Smooth muscle cell (in vitro differentiated cells): Measurements from ENCODE around the gene GATA2. TPM values are rescaled to one million over a fixed set of nuclear protein-coding genes. Genes with fewer than 3 reads are reported as not detected.

ENCODE experiments used
- DNase-seq: peaks from one replicate; lab custom pipeline; 2025; ENCODE audit not compliant: unreplicated experiment; lab: John Stamatoyannopoulos, UW
- H2AFZ ChIP-seq: fragments of 200-600 bp; sonication (generic); 2 replicates; pipeline ENCODE4 v1.6.0; 2016; ENCODE audit warnings: antibody characterized with exemption, low read depth, mild to moderate bottlenecking
- H3F3A ChIP-seq: fragments of 200-600 bp; sonication (generic); 2 replicates; pipeline ENCODE4 v1.6.0; 2017; ENCODE audit warnings: antibody characterized with exemption, low read depth
- H3K27ac ChIP-seq: fragments of 200-600 bp; sonication (generic); 2 replicates; pipeline ENCODE4 v1.5.1; 2016; ENCODE audit warnings: low read depth, mild to moderate bottlenecking
- H3K27me3 ChIP-seq: fragments of 200-600 bp; sonication (generic); 2 replicates; pipeline ENCODE4 v1.6.1; 2016; ENCODE audit warnings: low read depth, mild to moderate bottlenecking
- H3K36me3 ChIP-seq: fragments of 200-600 bp; sonication (generic); 2 replicates; pipeline ENCODE4 v1.5.1; 2016; ENCODE audit warnings: low read depth
- H3K4me1 ChIP-seq: fragments of 200-600 bp; sonication (generic); 2 replicates; pipeline ENCODE4 v1.5.1; 2016; ENCODE audit warnings: low read depth
- H3K4me2 ChIP-seq: fragments of 200-600 bp; sonication (generic); 2 replicates; pipeline ENCODE4 v1.6.0; 2016; ENCODE audit warnings: mild to moderate bottlenecking
- H3K4me3 ChIP-seq: fragments of 200-600 bp; sonication (generic); 2 replicates; pipeline ENCODE4 v1.5.1; 2016; ENCODE audit warnings: mild to moderate bottlenecking
- H3K79me2 ChIP-seq: fragments of 200-600 bp; sonication (generic); 2 replicates; pipeline ENCODE4 v1.6.0; 2016; ENCODE audit warnings: low read depth, mild to moderate bottlenecking
- H3K9ac ChIP-seq: fragments of 200-600 bp; sonication (generic); 2 replicates; pipeline ENCODE4 v1.6.0; 2016; ENCODE audit warnings: low read depth
- H3K9me3 ChIP-seq: fragments of 200-600 bp; sonication (generic); replicated peaks from 2 replicates; pipeline ENCODE4 v1.5.1; 2016; ENCODE audit warnings: low read depth
- H4K20me1 ChIP-seq: fragments of 200-600 bp; sonication (generic); 2 replicates; pipeline ENCODE4 v1.6.0; 2016; ENCODE audit warnings: low read depth
- CTCF ChIP-seq: fragments of 200-600 bp; sonication (generic); IDR thresholded peaks from 2 replicates; pipeline ENCODE4 v1.5.1; 2017; ENCODE audit warnings: borderline replicate concordance, mild to moderate bottlenecking, antibody characterized with exemption; ENCODE audit not compliant: insufficient read depth, poor library complexity, severe bottlenecking
- WGBS: methylation state at CpG from one replicate; pipeline ENCODE4 v1.1.7; 2016; ENCODE audit warnings: low lambda C conversion rate; 5-methylcytosine and 5-hydroxymethylcytosine counted together
- polyA plus RNA-seq: library from polyadenylated mRNA; unstranded; fragments of >200 nt; fragmentation: Nextera tagmentation; extraction: Ambion mirVana; gene quantifications from 2 replicates; pipeline ENCODE4 v1.2.1, GENCODE V29; 2016
- total RNA-seq: library from RNA; depleted of rRNA; stranded (reverse); fragments of >200 nt; gene quantifications from 2 replicates; pipeline ENCODE4 v1.2.3, GENCODE V29; 2014

The GATA2 gene
- total and polyA plus RNA-seq, 2 experiments from 2014 or later, result 5.8 to 6.8 TPM

- no peaks in the 10 kb centered on the region for H3K27me3 ChIP-seq
These were observed 12.1 kb downstream of the GATA2 start for GRCh38 chr3:128480717-128481437.

GRCh38 chr3:128480278-128480677, 12.7 kb downstream of the GATA2 start:
- no peak for TF ChIP-seq CTCF
- Histone ChIP-seq H3K4me2 (no peak overlapping the region), H3K36me3 (no peaks in the 10 kb centered on the region), H3K79me2 (no peaks in the 10 kb centered on the region), H3F3A (peaks cover 14% of the 10 kb centered on the region), H3K9me3 (no peaks in the 10 kb centered on the region), H3K4me3 (no peak overlapping the region), H3K27ac (no peak overlapping the region), H3K4me1 (peaks cover 38% of the 10 kb centered on the region), H2AFZ (no peak overlapping the region), H3K27me3 (no peaks in the 10 kb centered on the region), H4K20me1 (no peaks in the 10 kb centered on the region), H3K9ac (no peak overlapping the region)
- DNase-seq, result no peak
- 92% methylated on average over 11 of the region's 11 CpGs for WGBS

More at GRCh38 chr3:128480717-128481437, 12.1 kb downstream of the GATA2 start:
- Histone ChIP-seq H3F3A (peaks cover 14% of the 10 kb centered on the region), H3K4me2 (no peak overlapping the region), H2AFZ (no peak overlapping the region), H3K9me3 (no peaks in the 10 kb centered on the region), H3K27ac (no peak overlapping the region), H4K20me1 (peaks cover 4% of the 10 kb centered on the region), H3K4me1 (peaks cover 38% of the 10 kb centered on the region), H3K4me3 (no peak overlapping the region), H3K79me2 (no peaks in the 10 kb centered on the region), H3K9ac (no peak overlapping the region), H3K36me3 (no peaks in the 10 kb centered on the region)
- TF ChIP-seq CTCF, result no peak
- WGBS, result 96% methylated on average over 27 of the region's 27 CpGs
- no peak for DNase-seq

GRCh38 chr3:128479558-128480086, 13.4 kb downstream of the GATA2 start:
- no peak overlapping the region for H3K4me2 ChIP-seq
- H3K9me3 ChIP-seq, result no peaks in the 10 kb centered on the region
- peaks cover 2% of the 10 kb centered on the region for H3K27me3 ChIP-seq
- no peaks in the 10 kb centered on the region for H4K20me1 ChIP-seq
- H3K36me3 ChIP-seq, result no peaks in the 10 kb centered on the region
- H3F3A ChIP-seq, result peaks cover 12% of the 10 kb centered on the region
- WGBS, result 91% methylated on average over 10 of the region's 10 CpGs
- no peak overlapping the region for H3K27ac ChIP-seq
- H3K79me2 ChIP-seq, result no peaks in the 10 kb centered on the region
- H3K4me1 ChIP-seq, result peaks cover 33% of the 10 kb centered on the region
- DNase-seq, result no peak
- H3K4me3 ChIP-seq, result no peak overlapping the region
- no peak overlapping the region for H3K9ac ChIP-seq
- TF ChIP-seq CTCF, result no peak
- no peak overlapping the region for H2AFZ ChIP-seq
